Erythroblast (primary cell): ENCODE measurements around the gene DEFB128.

Source experiments
- GATA1 ChIP-seq: IDR thresholded peaks from 2 replicates; pipeline ENCODE4 v1.6.1; 2011; ENCODE audit warnings: low read depth, mild to moderate bottlenecking, control low read depth, low read length, moderate library complexity
- POLR2A ChIP-seq: IDR thresholded peaks from 2 replicates; pipeline ENCODE4 v1.6.1; 2011; ENCODE audit warnings: mild to moderate bottlenecking, low read length

- TF ChIP-seq POLR2A: no peak
- no peak for TF ChIP-seq GATA1
Observed at GRCh38 chr20:198225-198624, 8.7 kb upstream of the DEFB128 start.
